Measurements from ENCODE around the gene CHGA. TPM values are rescaled to one million over a fixed set of nuclear protein-coding genes. Genes with fewer than 3 reads are reported as not detected.

Gene CHGA
- total and polyA plus RNA-seq, 10 of the 15 experiments (the other 5 are each of a cell fraction or from before 2014, with no cell fraction given) = 0.11 to 0.23 TPM; not detected in 8

DNA sequence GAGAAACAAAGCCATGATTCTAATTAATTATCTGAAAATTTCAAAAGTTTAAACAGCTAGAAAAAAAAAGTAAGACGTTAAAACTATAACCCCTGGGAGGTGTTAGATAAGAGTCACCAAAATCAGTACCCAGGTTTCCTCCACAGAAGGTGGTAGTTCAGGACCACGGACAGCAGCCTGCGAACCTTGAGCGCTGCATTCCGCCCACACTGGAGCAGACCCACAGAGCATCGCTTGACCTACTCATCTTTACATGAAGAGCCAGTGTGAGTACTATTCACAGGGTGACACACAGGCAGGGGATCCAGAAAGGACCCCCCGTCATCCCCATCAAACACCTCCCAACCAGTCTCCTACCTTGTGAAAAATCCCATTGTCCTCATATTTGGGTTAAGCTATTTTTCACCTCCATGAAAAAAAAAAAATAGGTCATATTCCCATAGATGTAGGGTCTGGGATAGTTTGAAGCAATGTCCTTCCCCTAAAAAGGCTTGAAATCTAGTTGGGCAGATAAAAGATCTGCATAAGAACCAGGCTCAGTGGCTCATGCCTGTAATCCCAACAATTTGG, 8.8 kb upstream of the CHGA start (continued):
- no peak for TF ChIP-seq BCL3 (IDR thresholded peaks at IDR 0.05; ENCODE audit: borderline replicate concordance, insufficient read depth, low read depth, low read length, poor library complexity, severe bottlenecking)

GRCh38 chr14:92916201-92916600, 6.7 kb upstream of the CHGA start:
- intact Hi-C loops (cut with micrococcal nuclease; ENCODE audit: unreplicated experiment) (no loop called here), in situ Hi-C loops (cut with MboI) (no loop called here)
- no peak for TF ChIP-seq NR2C1 (IDR thresholded peaks at IDR 0.05)
- FAIRE-seq (no peak), ATAC-seq (no peak), DNase-seq (ENCODE audit: low read depth, low spot score) (no peak)
- POLR2A ChIA-PET = interaction anchor here (0.6 kb wide), 1 partner anchor 173 kb away, joined by 3 read pairs; no protein-coding TSS in a partner anchor
- SMC1A ChIA-PET (ENCODE audit: uncharacterized antibody, unreplicated experiment) = no interaction called here
- H3K27ac ChIP-seq (ENCODE audit: control insufficient read depth, insufficient read depth) = no peak overlapping the region
- no peak overlapping the region for H3K4me3 ChIP-seq
- no TSS peak for BruUV-seq (replicated peaks)
- H3K9me3 ChIP-seq (replicated peaks; ENCODE audit: control insufficient read depth, insufficient read depth, low read length) = no peaks in the 10 kb centered on the region; the same call in 2 of the 3 replicates
- 28% methylated on average over 4 of the region's 4 CpGs for WGBS (ENCODE audit: insufficient coverage, insufficient replicate concordance, low lambda C conversion rate, missing lambda C conversion rate)
- CTCF ChIA-PET = no interaction called here
- H3K79me2 ChIP-seq (ENCODE audit: control insufficient read depth, insufficient read depth, low read length) = no peaks in the 10 kb centered on the region
- no peaks in the 10 kb centered on the region for H3K36me3 ChIP-seq (ENCODE audit: control insufficient read depth in 2 of 2, insufficient read depth in 2 of 2, low read length in 1 of 2)
- H3K4me1 ChIP-seq (ENCODE audit: control insufficient read depth, insufficient read depth, low read length) = no peaks in the 10 kb centered on the region
- H3K27me3 ChIP-seq (replicated peaks in 1 of 2; ENCODE audit: control insufficient read depth in 2 of 2, insufficient read depth in 2 of 2, low read length in 1 of 2) = no peaks in the 10 kb centered on the region
- H3K9ac ChIP-seq (ENCODE audit: control insufficient read depth, insufficient read depth, low read length) = no peak overlapping the region
- no peak overlapping the region for H2AFZ ChIP-seq (ENCODE audit: control insufficient read depth, low read depth, low read length)
- H3K4me2 ChIP-seq (ENCODE audit: control insufficient read depth, insufficient read depth) = no peak overlapping the region
- RAD21 ChIA-PET (ENCODE audit: unreplicated experiment) = no interaction called here
- no peaks in the 10 kb centered on the region for H4K20me1 ChIP-seq (ENCODE audit: control insufficient read depth, insufficient read depth)

Data from GM12878 (cell line).